Measurements from ENCODE around the gene GJB5. TPM values are rescaled to one million over a fixed set of nuclear protein-coding genes. Genes with fewer than 3 reads are reported as not detected.
"Not testable (repeated sequence)": the region's sequence is repeated elsewhere in the genome, so short reads cannot be mapped to it uniquely, and the experiment has no call there.

Gene GJB5
- total RNA-seq, 3 donors from 2014 or later (not counting 1 experiment from before 2014, with no cell fraction given) = not detected

DNA sequence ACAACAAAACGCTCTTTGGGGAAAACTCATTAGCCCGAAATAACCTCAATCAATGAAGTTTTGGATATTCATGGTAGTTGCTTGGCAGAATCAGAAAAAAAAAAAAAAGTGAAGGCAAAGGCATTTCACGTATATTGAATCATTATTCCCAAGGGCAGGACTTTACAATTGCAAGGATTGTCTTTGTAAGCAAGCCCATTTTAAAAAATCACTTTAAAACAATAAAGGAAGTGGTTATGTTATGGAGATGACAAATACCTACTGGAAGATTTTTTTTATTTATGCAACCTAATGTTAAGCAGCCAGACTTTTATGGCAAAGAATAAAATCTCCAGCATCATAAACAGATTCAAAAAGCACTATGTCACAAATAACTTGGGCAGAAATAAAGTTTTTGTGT, 14.0 kb downstream of the GJB5 start:
- no peaks in the 10 kb centered on the region for H3K36me3 Mint-ChIP-seq
- WGBS (ENCODE audit: insufficient coverage) = 94% methylated on average over 2 of the region's 3 CpGs
- Histone ChIP-seq H3K36me3 (ENCODE audit: control insufficient read depth, insufficient read depth, low read length) (no peaks in the 10 kb centered on the region), H3K27me3 (ENCODE audit: control insufficient read depth, insufficient read depth, low read length) (peaks cover 5% of the 10 kb centered on the region), H3K4me3 (ENCODE audit: low read length) (no peak overlapping the region), H3K27ac (ENCODE audit: low read length) (no peak overlapping the region), H3K9me3 (ENCODE audit: control insufficient read depth, insufficient read depth, low read length) (no peaks in the 10 kb centered on the region), H3K4me1 (ENCODE audit: control insufficient read depth, insufficient read depth, low read length) (no peaks in the 10 kb centered on the region)
- H3K27ac Mint-ChIP-seq = no peak overlapping the region
- peaks cover 0 to 5% of the 10 kb centered on the region in 2 donors for H3K27me3 Mint-ChIP-seq (ENCODE audit: low read depth in 2 of 2)
- no peak overlapping the region for H3K4me3 Mint-ChIP-seq
- no peaks in the 10 kb centered on the region for H3K4me1 Mint-ChIP-seq
- ATAC-seq (no peak), DNase-seq (no peak)
- intact Hi-C loops (cut with micrococcal nuclease) = no loop called here
- TF ChIP-seq, protein P1, sequence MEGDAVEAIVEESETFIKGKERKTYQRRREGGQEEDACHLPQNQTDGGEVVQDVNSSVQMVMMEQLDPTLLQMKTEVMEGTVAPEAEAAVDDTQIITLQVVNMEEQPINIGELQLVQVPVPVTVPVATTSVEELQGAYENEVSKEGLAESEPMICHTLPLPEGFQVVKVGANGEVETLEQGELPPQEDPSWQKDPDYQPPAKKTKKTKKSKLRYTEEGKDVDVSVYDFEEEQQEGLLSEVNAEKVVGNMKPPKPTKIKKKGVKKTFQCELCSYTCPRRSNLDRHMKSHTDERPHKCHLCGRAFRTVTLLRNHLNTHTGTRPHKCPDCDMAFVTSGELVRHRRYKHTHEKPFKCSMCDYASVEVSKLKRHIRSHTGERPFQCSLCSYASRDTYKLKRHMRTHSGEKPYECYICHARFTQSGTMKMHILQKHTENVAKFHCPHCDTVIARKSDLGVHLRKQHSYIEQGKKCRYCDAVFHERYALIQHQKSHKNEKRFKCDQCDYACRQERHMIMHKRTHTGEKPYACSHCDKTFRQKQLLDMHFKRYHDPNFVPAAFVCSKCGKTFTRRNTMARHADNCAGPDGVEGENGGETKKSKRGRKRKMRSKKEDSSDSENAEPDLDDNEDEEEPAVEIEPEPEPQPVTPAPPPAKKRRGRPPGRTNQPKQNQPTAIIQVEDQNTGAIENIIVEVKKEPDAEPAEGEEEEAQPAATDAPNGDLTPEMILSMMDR (IDR thresholded peaks at IDR 0.05) = no peak
- no peaks in the 10 kb centered on the region for H3K9me3 Mint-ChIP-seq

DNA sequence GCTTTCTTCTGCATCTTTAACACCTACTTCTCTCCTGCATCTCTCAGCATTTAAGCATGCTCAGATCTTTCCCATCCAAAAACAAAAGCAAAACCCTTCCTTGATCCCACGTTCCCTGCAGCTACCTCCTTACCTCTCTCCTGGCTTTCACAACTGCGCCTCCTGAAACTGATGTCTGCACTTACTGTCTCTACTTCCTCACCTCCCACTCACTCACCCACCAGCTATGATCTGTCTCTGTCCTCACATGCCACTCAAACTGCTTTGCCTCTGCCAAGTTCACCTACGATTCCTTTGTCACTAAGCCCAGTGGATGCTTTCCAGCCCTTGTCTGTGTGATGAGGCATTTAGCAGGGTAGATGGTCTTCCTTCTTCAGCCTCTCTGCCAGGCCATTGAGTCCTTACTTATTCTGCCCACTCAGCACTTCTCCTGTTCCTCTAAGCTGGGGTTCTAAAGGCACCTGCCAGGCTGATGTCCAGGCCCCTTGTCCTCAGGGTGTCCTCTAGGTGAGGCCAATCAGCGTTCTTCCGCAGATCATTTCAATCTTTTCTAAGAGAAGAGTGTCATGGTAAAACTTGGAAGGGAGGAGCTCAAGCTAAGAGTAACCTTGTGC, 16.2 kb downstream of the GJB5 start:
- no peak overlapping the region for H3K27ac Mint-ChIP-seq
- H3K9me3 Mint-ChIP-seq = no peaks in the 10 kb centered on the region
- H3K4me1 Mint-ChIP-seq = no peaks in the 10 kb centered on the region
- TF ChIP-seq, protein P1 (IDR thresholded peaks at IDR 0.05) = no peak
- intact Hi-C loops (cut with micrococcal nuclease) = no loop called here
- H3K27me3 ChIP-seq (ENCODE audit: control insufficient read depth, insufficient read depth, low read length) = peaks cover 5% of the 10 kb centered on the region
- ATAC-seq = no peak
- no peaks in the 10 kb centered on the region for H3K4me1 ChIP-seq (ENCODE audit: control insufficient read depth, insufficient read depth, low read length)
- no peaks in the 10 kb centered on the region for H3K36me3 ChIP-seq (ENCODE audit: control insufficient read depth, insufficient read depth, low read length)
- no peaks in the 10 kb centered on the region for H3K9me3 ChIP-seq (ENCODE audit: control insufficient read depth, insufficient read depth, low read length)
- 84% methylated on average over 5 of the region's 5 CpGs for WGBS (ENCODE audit: insufficient coverage)
- peaks cover 0 to 9% of the 10 kb centered on the region in 2 donors for H3K27me3 Mint-ChIP-seq (ENCODE audit: low read depth in 2 of 2)
- H3K4me3 ChIP-seq (ENCODE audit: low read length) = no peak overlapping the region
- no peak overlapping the region for H3K4me3 Mint-ChIP-seq
- H3K36me3 Mint-ChIP-seq = no peaks in the 10 kb centered on the region
- no peak for DNase-seq
- no peak overlapping the region for H3K27ac ChIP-seq (ENCODE audit: low read length)

DNA sequence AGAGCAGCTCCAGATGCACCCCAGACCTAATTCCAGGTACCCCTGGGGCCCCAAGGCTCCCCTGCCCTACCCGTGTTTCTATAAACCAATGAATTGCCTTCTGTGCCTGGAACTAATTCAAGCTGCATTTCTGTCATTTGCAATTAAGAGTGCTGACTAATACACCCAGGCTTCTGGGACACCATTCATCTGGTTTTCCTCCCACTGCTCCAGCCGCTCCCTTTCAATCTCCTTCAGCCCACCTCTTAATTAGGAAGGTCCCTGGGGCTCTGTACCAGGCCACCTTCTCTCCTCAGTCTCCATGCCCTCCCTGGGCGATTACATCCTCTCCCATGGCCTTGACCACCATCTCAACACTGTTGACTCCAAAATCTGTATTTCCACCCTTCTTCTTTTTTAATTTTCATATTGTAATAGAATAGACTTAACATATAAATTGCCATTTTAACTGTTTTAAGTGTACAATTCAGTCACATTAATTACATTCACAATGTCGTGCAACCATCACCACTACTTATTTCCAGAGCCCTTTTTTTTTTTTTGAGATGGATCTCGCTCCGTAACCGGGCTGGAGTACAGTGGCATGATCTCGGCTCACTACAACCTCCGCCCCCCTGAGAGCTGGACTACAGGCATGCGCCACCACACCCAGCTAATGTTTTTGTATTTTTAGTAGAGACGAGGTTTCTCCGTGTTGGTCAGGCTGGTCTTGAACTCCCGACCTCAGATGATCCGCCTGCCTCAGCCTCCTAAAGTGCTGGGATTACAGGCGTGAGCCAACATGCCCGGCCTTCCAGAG, 16.9 kb downstream of the GJB5 start:
- H3K36me3 ChIP-seq (ENCODE audit: control insufficient read depth, insufficient read depth, low read length) = no peaks in the 10 kb centered on the region
- 88% methylated on average over 16 of the region's 16 CpGs for WGBS (ENCODE audit: insufficient coverage)
- ATAC-seq = no peak
- TF ChIP-seq, protein P1 (IDR thresholded peaks at IDR 0.05) = no peak
- H3K4me3 ChIP-seq (ENCODE audit: low read length) = no peak overlapping the region
- intact Hi-C loops (cut with micrococcal nuclease) = no loop called here
- Mint-ChIP-seq H3K9me3 (no peaks in the 10 kb centered on the region), H3K4me3 (no peak overlapping the region), H3K4me1 (no peaks in the 10 kb centered on the region), H3K27ac (no peak overlapping the region), H3K27me3 (ENCODE audit: low read depth in 2 of 2) (peaks cover 0 to 9% of the 10 kb centered on the region in 2 donors), H3K36me3 (no peaks in the 10 kb centered on the region)
- no peaks in the 10 kb centered on the region for H3K4me1 ChIP-seq (ENCODE audit: control insufficient read depth, insufficient read depth, low read length)
- H3K9me3 ChIP-seq (ENCODE audit: control insufficient read depth, insufficient read depth, low read length) = no peaks in the 10 kb centered on the region
- H3K27ac ChIP-seq (ENCODE audit: low read length) = no peak overlapping the region
- no peak for DNase-seq
- peaks cover 5% of the 10 kb centered on the region for H3K27me3 ChIP-seq (ENCODE audit: control insufficient read depth, insufficient read depth, low read length)

DNA sequence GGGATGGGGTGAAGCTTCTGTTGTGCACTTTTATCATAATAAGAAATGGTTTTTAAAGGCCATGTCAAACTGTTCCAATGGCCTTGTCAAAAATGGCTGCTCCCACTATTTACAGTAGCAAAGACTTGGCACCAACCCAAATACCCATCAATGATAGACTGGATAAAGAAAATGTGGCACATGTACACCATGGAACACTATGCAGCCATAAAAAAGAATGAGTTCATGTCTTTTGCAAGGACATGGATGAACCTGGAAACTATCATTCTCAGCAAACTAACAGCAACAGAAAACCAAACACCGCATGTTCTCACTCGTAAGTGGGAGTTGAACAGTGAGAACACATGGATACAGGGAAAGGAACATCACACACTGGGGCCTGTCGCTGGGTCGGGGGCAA, 18.3 kb downstream of the GJB5 start:
- H3K4me3 ChIP-seq (ENCODE audit: low read length); H3K36me3 Mint-ChIP-seq; H3K27ac Mint-ChIP-seq; H3K27me3 ChIP-seq (ENCODE audit: control insufficient read depth, insufficient read depth, low read length); ATAC-seq; H3K4me3 Mint-ChIP-seq; H3K9me3 ChIP-seq (ENCODE audit: control insufficient read depth, insufficient read depth, low read length); DNase-seq; H3K36me3 ChIP-seq (ENCODE audit: control insufficient read depth, insufficient read depth, low read length); H3K4me1 Mint-ChIP-seq; H3K4me1 ChIP-seq (ENCODE audit: control insufficient read depth, insufficient read depth, low read length); H3K9me3 Mint-ChIP-seq; H3K27ac ChIP-seq (ENCODE audit: low read length); intact Hi-C loops (cut with micrococcal nuclease): not testable (repeated sequence)
- H3K27me3 Mint-ChIP-seq (ENCODE audit: low read depth in 2 of 2) = peaks cover 6 to 13% of the 10 kb centered on the region in 2 donors
- WGBS (ENCODE audit: insufficient coverage) = 95% methylated on average over 4 of the region's 4 CpGs

Data from natural killer cell (primary cell).